HG02763 (cell line): ENCODE data around the gene RFX2.

ENCODE experiments used
- ATAC-seq: cut with Tn5 transposase; IDR thresholded peaks from one replicate; pipeline ENCODE4 v1.9.1; 2021; ENCODE audit warnings: mild to moderate bottlenecking, moderate library complexity; ENCODE audit not compliant: unreplicated experiment

RFX2 gene

GRCh38 chr19:6105444-6105843 is 4.9 kb downstream of the RFX2 start:
- ATAC-seq, result no peak

DNA sequence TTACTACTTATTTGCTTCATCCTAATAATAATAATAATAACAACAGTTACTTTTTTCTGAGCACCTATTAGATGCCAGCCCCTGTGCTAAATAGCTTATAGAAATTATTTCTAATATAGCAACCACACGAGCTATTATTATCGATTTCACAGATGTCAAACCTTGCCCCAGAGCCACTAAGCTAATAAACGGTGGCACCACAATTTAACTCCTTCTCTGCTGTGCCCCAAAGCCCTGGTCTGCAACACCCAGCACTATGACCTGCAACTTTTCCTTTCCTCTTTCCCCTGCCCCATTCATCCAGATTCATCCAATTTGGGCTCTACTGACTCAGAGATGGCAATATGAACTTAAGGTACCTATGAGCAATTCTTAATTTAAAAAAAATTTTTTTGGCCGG is 6.4 kb downstream of the RFX2 start:
- ATAC-seq, result no peak

- no peak for ATAC-seq
These were observed 7.1 kb downstream of the RFX2 start for GRCh38 chr19:6103217-6103644.

DNA sequence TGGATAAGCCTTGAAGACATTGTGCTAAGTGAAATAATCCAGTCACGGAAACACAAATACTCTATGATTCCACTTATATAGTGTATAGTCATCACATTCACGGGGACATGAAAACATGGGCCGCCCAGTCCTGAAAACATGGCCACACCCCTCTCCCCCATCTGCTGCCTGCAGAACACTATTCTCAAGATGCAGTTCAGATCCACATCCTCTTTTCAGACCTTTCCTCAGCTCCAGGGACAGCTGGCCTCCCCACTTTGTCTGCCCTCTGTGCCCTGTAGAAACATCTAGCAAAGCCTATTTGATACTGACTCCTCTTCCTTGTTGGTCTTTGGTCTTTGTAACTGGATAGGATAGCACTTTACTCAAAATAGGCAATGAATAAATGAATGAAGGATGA is 8.3 kb downstream of the RFX2 start:
- no peak for ATAC-seq

GRCh38 chr19:6101291-6101825 is 8.9 kb downstream of the RFX2 start:
- ATAC-seq, result no peak

GRCh38 chr19:6100284-6100915 is 9.9 kb downstream of the RFX2 start:
- no peak for ATAC-seq

DNA sequence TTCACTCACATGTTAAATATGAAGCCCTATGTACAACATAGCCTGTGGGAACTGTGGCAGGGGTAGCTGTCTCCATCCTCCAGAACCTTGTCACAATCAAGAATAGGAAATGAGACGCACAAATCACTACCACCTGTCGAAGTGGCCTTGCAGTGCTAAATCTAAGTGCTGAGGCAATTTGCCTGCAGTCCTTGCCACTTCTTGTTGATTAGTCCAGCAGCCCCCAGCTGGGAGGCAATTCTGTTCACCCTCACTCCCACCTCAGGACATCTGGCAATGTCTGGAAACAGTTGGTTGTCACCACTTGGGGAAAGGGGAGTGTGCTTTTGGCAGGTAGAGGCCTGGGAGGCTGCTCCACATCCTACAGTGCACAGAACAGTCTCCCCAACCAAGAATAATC is 10.7 kb downstream of the RFX2 start:
- ATAC-seq, result no peak

- ATAC-seq, result no peak
These were observed 11.3 kb downstream of the RFX2 start for GRCh38 chr19:6099033-6099432.

GRCh38 chr19:6098574-6098973 is 11.7 kb downstream of the RFX2 start:
- no peak for ATAC-seq

DNA sequence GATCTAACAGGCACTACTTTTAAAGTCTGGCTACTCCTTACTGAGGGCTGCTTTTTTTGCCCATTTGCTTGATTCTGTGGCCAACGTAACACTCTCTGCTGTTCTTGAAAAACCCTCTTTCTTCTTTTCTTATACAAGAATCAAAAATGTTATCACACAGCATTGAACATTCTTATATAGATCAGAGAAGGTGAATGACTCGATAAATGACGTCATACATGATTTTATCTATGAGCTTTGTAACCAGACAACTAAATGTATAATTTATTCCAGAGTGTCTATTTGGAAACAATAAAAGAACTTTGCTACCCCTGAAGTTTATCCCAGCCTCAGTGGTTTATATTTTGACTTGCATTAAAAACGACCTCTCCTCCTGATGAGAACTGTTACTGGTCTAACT is 12.4 kb downstream of the RFX2 start:
- no peak for ATAC-seq

DNA sequence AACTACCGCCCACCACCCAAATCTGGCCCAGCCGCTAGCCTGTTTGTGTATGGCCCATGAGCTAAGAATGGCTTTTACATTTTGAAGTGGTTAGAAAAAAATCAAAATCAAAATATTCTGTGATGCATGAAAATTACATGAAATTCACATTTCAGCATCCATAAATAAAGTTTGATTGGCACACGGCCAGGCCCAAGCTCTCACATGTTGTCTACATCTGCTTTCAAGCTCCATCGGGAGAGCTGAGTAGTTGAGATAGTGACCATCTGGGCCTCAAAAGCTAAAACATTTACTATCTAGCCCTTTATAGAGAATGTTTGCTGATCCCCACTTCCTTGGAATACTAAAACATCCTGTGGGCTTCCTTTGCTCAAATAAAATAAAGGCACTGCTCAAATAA is 14.5 kb downstream of the RFX2 start:
- no peak for ATAC-seq

DNA sequence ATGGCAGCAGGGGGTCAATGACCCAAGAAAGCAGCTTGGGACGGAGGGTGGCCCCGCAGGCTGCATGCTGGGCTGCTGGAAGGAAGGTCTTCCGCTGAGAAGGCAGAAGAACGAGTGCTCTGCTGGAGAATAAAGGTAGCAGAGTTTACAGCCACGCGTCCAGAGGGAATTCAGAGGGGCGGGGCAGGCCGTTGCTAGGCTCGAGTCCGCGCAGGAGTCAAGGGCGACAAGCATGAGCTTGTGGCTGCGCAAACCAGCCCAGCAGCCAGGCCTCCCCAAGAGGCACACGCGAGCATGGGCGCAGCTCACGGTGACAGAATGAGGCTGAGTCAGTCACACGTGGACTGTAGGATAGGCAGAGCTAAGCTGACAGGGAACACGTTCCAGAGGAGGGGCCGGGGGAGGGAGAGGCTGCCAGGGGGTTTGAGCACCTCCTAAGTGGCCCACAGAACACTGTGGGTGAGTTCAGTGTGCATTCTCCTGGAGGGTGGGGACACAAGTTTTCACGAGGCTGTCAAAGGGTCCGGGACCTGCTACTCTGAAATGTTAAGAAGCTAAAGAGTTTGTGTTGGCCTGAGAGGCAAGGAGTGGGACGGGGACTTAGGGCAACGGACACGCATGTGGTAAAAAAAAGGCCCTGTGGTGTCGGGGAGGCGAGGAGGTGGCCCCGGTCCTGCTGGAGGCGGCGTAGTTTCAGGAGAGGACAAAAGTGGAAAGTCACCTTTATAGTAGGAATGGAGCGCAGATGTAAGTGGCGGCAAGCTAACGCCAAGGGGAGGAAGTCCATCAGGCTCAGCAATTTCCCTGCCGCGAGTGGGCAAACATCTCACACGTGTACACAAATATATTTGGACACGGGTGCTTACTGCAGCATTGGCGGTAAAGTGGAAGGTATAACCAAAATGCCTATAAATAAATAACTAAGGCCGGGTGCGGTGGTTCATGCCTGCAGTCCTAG is 17.7 kb downstream of the RFX2 start:
- ATAC-seq, result no peak

- ATAC-seq, result no peak
These were observed 18.5 kb downstream of the RFX2 start for GRCh38 chr19:6091771-6092291.

- no peak for ATAC-seq
These were observed 19.7 kb downstream of the RFX2 start for GRCh38 chr19:6090634-6091033.

GRCh38 chr19:6088602-6089049 is 21.7 kb downstream of the RFX2 start:
- ATAC-seq, result no peak

DNA sequence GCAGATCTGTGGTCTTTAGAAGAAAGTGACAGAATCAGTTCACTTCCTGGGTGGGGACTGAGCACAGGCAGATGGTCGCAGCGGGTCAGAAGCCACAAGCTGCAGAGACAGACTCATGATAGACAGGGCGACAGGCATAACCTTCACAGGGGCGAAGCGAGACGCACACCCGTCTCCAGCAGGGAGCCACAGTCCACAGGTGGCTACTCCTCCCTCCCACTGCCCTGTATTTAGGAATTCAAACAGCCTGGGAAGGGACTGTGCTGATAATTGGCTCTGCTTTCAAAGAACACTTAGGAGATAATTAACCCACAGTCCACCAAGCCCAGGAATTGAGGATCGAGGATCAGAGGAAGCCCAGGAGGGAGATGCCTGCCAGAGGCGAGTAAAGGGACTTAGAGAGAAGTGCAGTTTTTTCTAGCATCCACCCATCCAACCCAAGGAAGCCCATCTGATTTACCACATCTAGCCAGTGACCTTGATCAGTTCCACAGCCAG is 23.2 kb downstream of the RFX2 start:
- no peak for ATAC-seq

DNA sequence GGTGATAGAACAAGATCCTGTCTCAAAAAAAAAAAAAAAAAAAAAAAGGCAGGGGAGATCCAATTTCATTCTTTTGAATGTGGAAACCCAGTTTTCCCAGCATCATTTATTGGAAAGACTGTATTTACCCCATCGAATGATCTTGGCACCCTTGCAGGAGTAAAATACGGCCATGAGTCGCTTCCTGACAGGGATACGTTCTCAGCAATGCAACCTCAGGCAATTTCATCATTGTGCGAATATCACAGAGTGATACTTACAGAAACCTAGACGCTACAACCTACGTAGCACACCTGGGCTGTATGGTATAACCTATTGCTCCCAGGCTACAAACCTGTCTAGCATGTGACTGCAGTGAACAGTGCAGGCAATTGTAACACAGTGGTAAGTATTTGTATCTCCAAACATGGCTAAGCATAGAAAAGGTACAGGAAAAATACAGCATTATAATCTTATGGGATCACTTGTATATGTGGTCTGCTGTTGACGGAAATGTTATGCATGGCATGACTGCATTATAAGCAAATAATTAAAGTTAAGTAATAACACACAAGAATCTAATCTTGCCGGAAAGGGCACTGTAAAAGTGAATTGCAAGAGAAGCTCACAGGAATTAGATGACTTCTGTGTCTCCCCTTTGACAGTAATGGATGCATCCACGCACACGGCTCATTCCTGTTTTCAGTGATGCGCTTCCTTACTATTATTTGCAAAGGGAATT is 24.1 kb downstream of the RFX2 start:
- ATAC-seq, result no peak

GRCh38 chr19:6084821-6085220 is 25.5 kb downstream of the RFX2 start:
- no peak for ATAC-seq

DNA sequence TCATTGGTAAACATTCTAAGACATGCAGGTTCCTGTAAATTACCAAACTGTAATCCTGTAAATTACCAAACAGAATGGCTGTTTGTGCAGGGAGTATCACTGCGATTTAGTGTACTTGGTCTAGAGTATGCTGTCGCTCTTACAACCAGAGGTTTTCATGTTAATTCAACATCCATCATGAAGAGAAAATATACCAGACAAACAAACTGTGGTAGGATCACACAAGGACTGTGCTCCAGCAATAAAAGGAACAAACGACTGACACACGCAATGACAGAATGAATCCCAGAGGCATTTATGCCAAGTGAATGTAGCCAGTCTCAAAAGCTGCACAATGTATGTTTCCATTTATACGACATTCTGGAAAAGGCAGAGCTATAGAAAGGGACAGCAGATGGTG is 31.2 kb downstream of the RFX2 start:
- no peak for ATAC-seq

DNA sequence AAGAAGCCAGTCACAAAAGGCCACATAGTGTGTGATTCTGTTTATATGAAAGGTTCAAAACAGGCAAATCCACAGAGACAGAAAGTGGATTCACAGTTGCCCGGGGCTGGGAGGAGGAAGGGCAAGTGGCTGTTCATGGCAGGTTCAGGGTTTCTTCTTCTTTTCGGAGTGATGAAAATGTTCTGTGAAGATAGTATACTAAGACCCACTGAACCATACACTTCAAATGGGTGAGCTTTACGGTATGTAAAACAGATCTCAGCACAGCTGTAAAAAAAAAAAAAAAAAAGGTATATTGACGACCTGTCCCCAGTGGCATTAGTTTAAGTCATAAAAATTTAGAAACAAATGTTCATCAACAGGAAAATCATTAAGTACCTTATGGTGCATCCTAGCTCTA is 32.2 kb downstream of the RFX2 start:
- ATAC-seq, result no peak
